BE2C (cell line): ENCODE results near the gene SH3RF3.

Experiments used
- DNase-seq: peaks from one replicate; pipeline ENCODE4 v3.0.0-alpha.2; 2020
- H3K27me3 ChIP-seq: fragments of 250-450 bp; sonication (Bioruptor Pico); 2 replicates; pipeline ENCODE4 v1.5.1; 2020; ENCODE audit warnings: mild to moderate bottlenecking
- H3K36me3 ChIP-seq: fragments of 250-450 bp; sonication (Bioruptor Pico); 2 replicates; pipeline ENCODE4 v1.5.1; 2020; ENCODE audit warnings: mild to moderate bottlenecking
- H3K4me1 ChIP-seq: fragments of 250-450 bp; sonication (Bioruptor Pico); 2 replicates; pipeline ENCODE4 v1.5.1; 2020
- H3K4me3 ChIP-seq: 2 replicates; pipeline ENCODE4 v1.5.1; 2011; ENCODE audit warnings: low read depth, low read length
- H3K9me3 ChIP-seq: fragments of 250-450 bp; sonication (Bioruptor Pico); 2 replicates; pipeline ENCODE4 v1.5.1; 2020
- CTCF ChIP-seq: IDR thresholded peaks from 2 replicates; pipeline ENCODE4 v1.5.1; 2012; ENCODE audit warnings: mild to moderate bottlenecking, low read depth, low read length

SH3RF3 gene

DNA sequence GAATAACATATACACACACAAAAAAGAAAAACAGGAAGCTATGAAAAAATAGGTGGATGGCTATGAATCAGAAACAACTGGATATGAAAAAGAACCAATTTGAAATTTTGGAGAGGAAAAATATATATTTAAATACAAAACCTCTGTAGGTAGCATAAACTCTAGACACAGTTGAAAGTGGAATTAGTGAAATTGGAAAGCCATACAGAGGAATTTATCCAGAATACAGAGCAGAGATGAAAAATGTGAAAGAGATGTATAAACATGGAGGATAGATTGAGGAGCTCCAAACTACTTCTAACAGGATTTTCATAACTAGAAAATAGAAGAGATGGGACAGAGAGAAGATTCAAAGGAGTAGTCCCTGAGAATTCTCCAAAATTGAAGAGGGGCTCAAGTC lies 315.9 kb downstream of the SH3RF3 start:
- TF ChIP-seq CTCF, result no peak
- no peaks in the 10 kb centered on the region for H3K27me3 ChIP-seq
- no peak overlapping the region for H3K4me3 ChIP-seq
- DNase-seq, result no peak
- H3K9me3 ChIP-seq, result no peaks in the 10 kb centered on the region
- no peaks in the 10 kb centered on the region for H3K4me1 ChIP-seq
- H3K36me3 ChIP-seq, result no peaks in the 10 kb centered on the region

DNA sequence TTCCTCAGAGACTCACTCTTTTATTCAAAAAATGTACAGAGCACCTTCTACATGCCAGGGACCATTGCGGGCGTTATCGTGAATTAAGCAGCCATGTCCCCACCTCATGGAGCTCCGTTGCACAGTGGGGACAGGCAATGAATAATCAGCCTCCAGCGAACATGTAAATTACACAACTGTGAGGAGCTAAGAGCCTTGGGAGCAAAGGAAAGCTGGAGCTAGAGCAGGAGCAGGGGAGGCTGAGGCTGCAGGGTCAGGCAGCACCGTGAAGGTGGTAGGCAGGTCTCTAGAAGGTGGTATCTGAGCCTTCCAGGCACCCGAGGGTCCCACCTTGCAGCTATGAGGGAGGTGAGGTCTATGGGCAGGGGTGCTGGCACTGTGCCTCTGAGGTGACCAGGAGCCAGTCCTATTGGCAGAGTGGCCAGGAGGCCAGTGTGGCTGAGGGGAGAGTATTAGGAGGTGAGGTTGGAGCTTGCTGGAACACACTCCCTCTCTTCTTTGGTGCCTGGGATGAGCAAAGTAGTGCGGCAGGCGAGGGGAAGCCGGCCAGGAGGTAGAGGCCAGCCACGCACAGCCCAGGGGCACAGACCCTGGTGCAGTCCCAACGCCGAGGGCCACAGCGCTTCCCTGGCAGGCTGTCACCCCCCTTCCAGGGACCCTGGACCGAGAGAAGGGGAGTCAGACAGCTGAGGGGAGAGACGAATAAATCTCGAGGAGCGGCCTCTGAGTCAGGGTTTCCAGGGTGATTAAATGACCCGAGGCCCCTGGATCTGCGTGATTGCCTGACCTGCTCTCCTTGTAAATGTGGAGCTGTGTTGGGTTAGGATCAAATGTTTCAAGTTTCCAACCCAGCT lies 317.5 kb downstream of the SH3RF3 start:
- H3K9me3 ChIP-seq, result no peaks in the 10 kb centered on the region
- H3K4me1 ChIP-seq, result no peaks in the 10 kb centered on the region
- TF ChIP-seq CTCF, result no peak
- DNase-seq, result no peak
- no peaks in the 10 kb centered on the region for H3K36me3 ChIP-seq
- no peak overlapping the region for H3K4me3 ChIP-seq
- no peaks in the 10 kb centered on the region for H3K27me3 ChIP-seq

DNA sequence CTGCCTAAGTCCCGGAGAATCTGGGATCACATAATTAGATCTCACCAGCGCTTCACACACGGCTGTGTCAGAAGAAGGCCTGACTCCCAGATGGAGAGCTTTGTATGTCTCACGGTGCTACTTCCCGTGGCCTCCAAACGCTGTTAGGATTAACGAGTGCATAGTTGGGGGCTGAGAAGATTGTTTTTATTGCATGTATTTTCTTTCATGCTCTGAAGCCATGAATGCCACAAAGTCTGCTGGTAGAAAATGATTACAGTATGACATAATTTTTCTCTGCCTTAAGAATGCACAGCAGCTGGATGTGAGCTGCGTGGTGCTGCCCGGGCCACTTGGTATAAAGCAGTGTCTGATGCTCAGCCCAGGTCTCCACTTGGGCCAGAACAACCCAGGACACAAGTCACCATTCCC lies 318.3 kb downstream of the SH3RF3 start:
- Histone ChIP-seq H3K36me3 (no peaks in the 10 kb centered on the region), H3K27me3 (no peaks in the 10 kb centered on the region), H3K9me3 (no peaks in the 10 kb centered on the region), H3K4me1 (no peaks in the 10 kb centered on the region), H3K4me3 (no peak overlapping the region)
- no peak for DNase-seq
- no peak for TF ChIP-seq CTCF

GRCh38 chr2:109447776-109448175 lies 318.8 kb downstream of the SH3RF3 start:
- no peak for DNase-seq
- no peaks in the 10 kb centered on the region for H3K9me3 ChIP-seq
- H3K4me1 ChIP-seq, result no peaks in the 10 kb centered on the region
- TF ChIP-seq CTCF, result no peak
- H3K4me3 ChIP-seq, result no peak overlapping the region
- no peaks in the 10 kb centered on the region for H3K27me3 ChIP-seq
- H3K36me3 ChIP-seq, result no peaks in the 10 kb centered on the region

- Histone ChIP-seq H3K36me3 (no peaks in the 10 kb centered on the region), H3K4me3 (no peak overlapping the region), H3K4me1 (no peaks in the 10 kb centered on the region), H3K9me3 (no peaks in the 10 kb centered on the region), H3K27me3 (no peaks in the 10 kb centered on the region)
- no peak for TF ChIP-seq CTCF
- no peak for DNase-seq
Observed at GRCh38 chr2:109448207-109448606, 319.2 kb downstream of the SH3RF3 start.
